GM23248 (cell line): ENCODE data around the gene AUP1.

Experiments used
- EZH2 ChIP-seq: fragments of 200-600 bp; sonication (generic); IDR thresholded peaks from 2 replicates; pipeline ENCODE4 v1.6.1; 2018; ENCODE audit warnings: antibody characterized with exemption, mild to moderate bottlenecking; ENCODE audit not compliant: insufficient read depth, poor library complexity, severe bottlenecking
- EZH2phosphoT487 ChIP-seq: fragments of 200-600 bp; sonication (generic); IDR thresholded peaks from 2 replicates; pipeline ENCODE4 v1.6.1; 2018; ENCODE audit warnings: antibody characterized with exemption, moderate library complexity, mild to moderate bottlenecking, low read depth; ENCODE audit not compliant: insufficient read depth

DNA sequence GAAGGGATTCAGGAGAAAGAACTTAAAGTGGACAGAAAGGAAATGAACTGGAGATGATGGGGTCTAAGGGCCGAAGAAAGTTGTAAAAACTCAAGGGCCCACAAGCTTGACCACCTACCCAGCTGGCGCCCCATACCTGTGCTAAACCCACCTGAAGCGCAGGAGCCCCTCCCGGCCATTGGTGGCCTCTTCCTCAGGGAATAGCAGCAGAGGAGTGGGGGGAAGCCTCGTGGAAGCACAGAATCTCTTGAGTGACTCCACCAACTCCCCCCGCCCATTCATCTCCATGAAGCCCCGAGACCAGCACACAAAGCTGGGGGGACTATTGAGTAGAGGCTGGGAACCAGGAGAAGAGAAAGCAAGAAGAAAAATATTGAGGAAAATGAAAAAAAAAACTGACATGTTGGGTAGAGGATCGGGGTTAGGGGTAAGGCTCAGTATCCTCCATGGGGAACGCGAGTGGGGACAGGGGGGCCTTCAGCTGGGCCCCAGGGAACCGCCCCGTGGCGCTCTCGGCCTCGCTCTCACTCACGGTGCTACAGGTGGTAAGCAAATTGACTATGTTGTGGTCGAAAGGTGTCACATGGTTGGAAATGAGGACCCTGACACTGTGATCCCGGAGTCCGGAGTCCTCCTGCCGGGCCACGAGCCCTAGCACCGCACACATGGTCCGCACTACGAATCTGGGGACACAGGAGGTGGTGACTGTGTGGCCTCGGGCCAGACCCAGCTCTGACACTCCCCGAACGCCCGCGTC, 728 bp downstream of the AUP1 start:
- TF ChIP-seq EZH2 (no peak), EZH2phosphoT487 (no peak)
